HuH-7 (cell line): Measurements from ENCODE around the gene ZSCAN20.

Experiments used
- DNase-seq: peaks from one replicate; pipeline ENCODE4 v3.0.0; 2011; ENCODE audit warnings: low spot score

Gene ZSCAN20

DNA sequence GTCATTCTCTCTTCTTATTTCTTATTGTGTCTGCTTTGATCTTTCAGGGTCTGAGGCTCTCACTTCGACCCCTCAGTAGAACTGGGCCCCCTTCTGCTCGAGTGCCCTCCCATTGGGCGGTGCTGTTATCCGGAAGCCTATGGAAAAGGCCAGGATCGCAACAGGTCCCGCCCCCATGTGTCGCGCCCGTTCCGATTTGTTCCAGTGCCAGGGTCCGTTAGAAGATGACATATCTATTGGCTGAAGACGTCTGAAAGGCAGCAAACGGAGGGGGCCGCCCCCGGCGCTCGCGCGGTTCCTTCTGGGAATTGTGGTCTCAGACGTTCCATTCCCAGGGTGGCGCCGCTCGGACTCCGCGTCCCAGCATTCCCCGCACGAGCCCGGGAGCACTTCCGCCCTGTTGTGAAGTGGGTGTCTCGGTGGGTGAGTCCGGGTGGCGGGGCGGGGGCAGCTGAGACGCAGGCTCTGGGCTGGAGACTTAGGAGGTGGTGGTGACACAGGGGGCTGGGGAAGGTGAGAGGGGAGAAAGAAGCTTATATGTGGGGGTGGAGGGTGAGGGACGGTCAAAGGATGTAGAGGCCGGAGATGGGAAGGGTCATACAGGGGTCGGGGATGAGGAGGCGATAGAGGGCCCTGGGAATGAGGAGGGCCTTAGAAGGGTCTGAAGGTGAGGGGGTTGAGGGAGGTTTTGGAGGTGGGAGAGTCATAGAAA lies at the start of gene ZSCAN20:
Gene ZSCAN20 (plus strand): TSS at position 377 of the 712 bp plus-strand sequence. CDS start 6,644 bp downstream, outside the sequence.
- peak; percentile 78 for DNase-seq

- DNase-seq = no peak
These were observed 48.2 kb upstream of the ZSCAN20 start for GRCh38 chr1:33424205-33424604.

- DNase-seq = no peak
These were observed 47.8 kb upstream of the ZSCAN20 start for GRCh38 chr1:33424610-33425009.

- no peak for DNase-seq
These were observed 46.5 kb upstream of the ZSCAN20 start for GRCh38 chr1:33425900-33426299.

DNA sequence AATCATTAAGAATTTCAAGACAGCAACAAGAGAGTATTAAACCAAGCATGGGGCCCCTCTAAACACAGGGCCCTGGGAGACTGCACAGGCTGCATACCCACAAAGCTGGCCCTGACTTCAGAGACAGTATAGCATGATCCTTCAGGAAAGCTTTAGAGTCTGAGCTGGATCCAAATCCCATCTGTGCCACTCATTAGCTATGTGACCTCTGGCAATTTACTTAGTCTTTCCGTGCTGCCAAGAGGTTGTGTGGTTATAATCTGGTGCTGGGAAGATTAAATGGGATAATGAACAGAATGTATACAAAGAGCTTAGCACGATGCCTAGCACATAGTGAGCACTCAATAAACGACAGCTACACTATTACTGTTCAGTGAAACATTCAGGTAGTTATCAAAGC lies 45.5 kb upstream of the ZSCAN20 start:
- no peak for DNase-seq

- no peak for DNase-seq
These were observed 43.8 kb upstream of the ZSCAN20 start for GRCh38 chr1:33428661-33429060.

GRCh38 chr1:33429332-33429731 lies 43.1 kb upstream of the ZSCAN20 start:
- no peak for DNase-seq

- DNase-seq = no peak
These were observed 42.4 kb upstream of the ZSCAN20 start for GRCh38 chr1:33429856-33430691.

DNA sequence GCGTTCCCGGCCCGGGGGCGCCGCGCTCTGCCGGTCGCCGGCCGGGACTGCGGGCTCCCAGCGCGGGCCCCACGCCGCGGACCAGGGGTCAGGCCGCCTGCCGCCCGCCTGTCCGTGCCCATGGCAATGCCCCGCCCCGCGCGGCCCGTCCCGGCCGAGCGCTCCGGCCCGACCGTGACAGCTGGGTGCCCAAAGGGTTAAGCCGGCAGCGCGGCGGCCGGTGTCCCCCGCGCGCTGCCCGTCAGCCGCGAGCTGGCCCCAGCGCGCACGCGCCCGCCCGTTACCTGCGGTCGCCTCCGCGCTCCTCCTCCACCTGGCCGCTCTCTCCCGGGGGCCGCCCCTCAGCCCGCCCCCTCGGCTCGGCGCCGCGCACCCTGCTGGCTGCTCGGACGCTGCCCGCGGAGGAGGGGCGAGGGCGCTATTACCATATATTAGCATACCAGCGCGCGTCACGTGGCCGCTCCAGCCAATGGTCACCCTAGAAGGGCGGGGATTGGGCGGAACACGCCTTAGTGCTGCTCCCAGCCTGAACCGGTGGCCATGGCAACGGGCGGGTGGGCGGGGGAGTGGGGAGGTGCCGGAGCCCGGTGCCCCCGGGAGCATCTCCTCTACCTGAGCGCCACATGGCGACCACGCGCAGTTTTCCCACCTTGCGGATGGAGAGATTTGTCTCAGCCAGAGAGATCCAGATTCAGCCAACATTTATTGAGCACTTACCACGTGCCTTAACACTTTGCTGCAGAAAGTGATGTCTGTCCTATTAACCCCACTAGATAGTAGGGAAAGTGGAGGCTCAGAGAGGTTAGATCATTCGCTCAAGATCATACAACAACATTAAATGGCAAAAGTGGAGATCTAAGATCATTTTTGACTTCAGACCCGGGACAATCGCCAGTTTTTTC lies 41.5 kb upstream of the ZSCAN20 start, which contains the start of gene PHC2:
Gene PHC2 (minus strand): TSS at position 404 of the 902 bp plus-strand sequence. CDS start 55,556 bp downstream, outside the sequence.
- DNase-seq = peak; percentile 86

DNA sequence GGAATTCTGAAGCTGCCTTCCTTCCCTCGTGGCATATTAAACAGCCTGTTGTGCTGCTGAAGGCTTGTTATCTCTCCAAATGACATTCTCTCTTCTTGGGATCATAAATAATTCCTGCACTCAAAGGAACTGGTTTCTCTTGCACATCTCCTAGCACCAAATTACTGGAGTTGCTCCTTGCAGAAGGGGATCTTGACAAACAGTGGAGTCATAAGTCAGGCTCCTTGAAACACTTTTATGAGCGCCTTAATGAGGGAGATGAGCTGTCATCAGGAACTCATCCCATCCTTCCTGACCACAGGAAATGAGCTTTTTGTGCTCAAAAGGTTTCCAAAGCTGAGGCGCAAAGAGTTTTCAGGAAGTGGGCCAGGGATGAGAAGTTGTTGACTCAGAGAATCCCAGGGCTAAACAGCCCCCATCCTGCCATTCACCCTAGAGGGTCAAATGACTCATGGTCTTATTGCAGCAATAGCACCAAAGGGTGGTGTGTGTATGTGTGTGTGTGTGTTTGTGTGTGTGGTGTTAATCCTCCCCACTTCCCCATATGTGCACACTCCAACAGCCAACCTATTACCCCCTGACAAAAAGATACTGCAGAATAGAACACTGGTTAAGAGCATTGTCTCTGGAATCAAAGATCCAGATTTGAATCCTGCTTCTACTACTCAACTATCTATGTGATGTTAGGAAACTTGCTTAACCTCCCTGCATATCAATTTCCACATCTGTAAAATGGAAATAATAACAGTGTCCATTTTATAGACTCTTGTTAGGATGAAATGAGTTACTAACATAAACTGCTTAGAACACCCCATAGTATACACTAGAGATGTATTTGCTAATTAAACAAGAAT lies 38.7 kb upstream of the ZSCAN20 start:
- DNase-seq = no peak

GRCh38 chr1:33434363-33434750 lies 38.1 kb upstream of the ZSCAN20 start:
- no peak for DNase-seq

- DNase-seq = no peak
These were observed 37.2 kb upstream of the ZSCAN20 start for GRCh38 chr1:33435096-33435820.

DNA sequence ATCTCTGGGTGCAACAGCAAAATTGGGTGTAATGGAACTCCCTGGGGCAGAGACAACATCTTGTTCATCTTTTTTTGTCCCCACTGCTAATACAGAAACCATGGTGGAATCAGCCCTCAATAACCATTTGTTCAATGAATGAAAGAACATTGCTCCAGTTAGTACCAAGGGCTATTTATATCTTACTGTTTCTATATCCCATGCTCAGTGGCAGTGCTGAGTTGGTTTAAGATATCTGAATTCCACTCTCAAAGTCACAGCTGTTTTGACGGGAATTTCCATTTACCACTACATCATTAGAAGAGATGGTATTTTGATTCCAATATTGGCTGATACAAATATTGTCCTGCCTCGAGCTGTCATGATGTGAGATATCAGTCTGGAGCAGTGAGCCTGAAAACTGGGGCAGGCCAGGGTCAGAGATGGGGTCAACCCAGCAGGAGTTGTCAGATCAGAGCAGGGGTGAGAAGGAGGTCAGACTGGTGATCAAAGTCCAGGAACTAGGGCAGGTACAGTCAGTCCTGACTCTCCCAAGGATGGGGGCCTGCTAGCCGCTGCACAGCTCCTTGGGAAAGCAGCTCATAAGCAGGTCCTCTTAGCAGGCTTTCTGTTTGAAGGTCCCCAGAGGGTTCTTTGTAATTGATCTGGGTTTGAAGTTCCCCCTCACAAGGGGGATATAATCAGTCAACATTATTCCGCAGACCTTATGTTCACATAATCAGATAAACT lies 35.7 kb upstream of the ZSCAN20 start:
- no peak for DNase-seq

- no peak for DNase-seq
These were observed 33.9 kb upstream of the ZSCAN20 start for GRCh38 chr1:33438364-33439160.

GRCh38 chr1:33439662-33440061 lies 32.8 kb upstream of the ZSCAN20 start:
- DNase-seq = no peak

- no peak for DNase-seq
These were observed 31.2 kb upstream of the ZSCAN20 start for GRCh38 chr1:33441088-33441745.

GRCh38 chr1:33442141-33442540 lies 30.3 kb upstream of the ZSCAN20 start:
- no peak for DNase-seq

DNA sequence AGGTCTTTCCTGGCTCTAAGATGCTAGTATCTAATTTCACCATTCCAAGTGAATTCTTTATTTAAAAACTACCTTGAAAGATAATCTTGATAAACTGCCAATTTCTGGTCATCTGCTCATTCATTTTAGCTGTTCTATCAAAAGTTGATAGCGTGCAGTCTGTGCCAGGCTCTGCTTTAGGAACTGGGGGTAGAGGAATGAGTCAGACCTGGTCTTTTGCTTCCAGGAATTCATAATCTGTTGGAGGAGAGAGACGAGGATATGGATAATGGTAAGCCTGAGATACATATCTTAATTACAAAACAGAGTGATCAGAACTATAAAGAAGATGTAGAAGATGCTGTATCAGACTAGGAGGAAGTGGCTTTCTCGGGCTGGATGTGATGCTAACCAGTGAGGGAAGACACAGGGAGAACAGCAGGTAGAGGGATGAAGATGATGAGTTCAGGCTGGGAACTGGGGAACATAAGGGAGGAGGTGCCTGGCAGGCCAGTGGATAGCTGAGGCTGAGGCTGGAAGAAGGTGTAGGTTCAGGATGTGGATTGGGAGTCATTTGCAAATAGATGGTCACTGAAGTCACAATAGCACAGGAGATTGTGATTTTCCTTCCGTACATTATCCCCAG lies 29.3 kb upstream of the ZSCAN20 start:
- DNase-seq = no peak
